ENCODE data around the gene FAM98B. TPM values are rescaled to one million over a fixed set of nuclear protein-coding genes. Genes with fewer than 3 reads are reported as not detected.

Gene FAM98B
- total RNA-seq: 10 to 100 TPM; 25.6 to 28.4 TPM
- polyA plus RNA-seq: 1 to 10 TPM; 1.9 to 3.9 (median 3.2) TPM
- total RNA-seq: 10.5 to 16.7 (median 13.8) reads per million in 6 experiments

- POLR2A ChIA-PET: interaction anchor here (0.6 to 2.2 kb wide), 11 partner anchors 20 to 1328 kb away, joined by 3 to 15 read pairs (median 5); partner anchors contain the start of genes FSIP1 and RASGRP1
- Mint-ChIP-seq H3K27me3 (no peaks in the 10 kb centered on the region), H3K27ac (peak within 1 kb of the TSS; percentile 96 to 99 (median 98)), H3K4me3 (peak within 1 kb of the TSS; percentile 95 to 99 (median 96)), H3K9me3 (no peaks in the 10 kb centered on the region), H3K4me1 (peaks cover 22 to 44% (median 39%) of the 10 kb centered on the region in 4 donors), H3K36me3 (peaks cover 0 to 2% (median 0%) of the 10 kb centered on the region in 3 donors)
- DNase-seq (peak; percentile 65 to 90 (median 82)), ATAC-seq (peak; percentile 87 to 91)
These were observed at the start of gene FAM98B for GRCh38 chr15:38453971-38454695. Gene FAM98B (plus strand): TSS chr15:38454127. CDS start chr15:38454162, 35 bp downstream.

- POLR2A ChIA-PET: no interaction called here
- Mint-ChIP-seq H3K36me3 (no peaks in the 10 kb centered on the region), H3K4me1 (no peaks in the 10 kb centered on the region), H3K27ac (no peak overlapping the region), H3K4me3 (no peak overlapping the region), H3K9me3 (no peaks in the 10 kb centered on the region), H3K27me3 (peaks cover 6 to 14% (median 12%) of the 10 kb centered on the region in 5 donors)
- no peak for DNase-seq
- no peak for ATAC-seq
These were observed 47.5 kb upstream of the FAM98B start for GRCh38 chr15:38406436-38406835.

GRCh38 chr15:38408576-38408975 is 45.4 kb upstream of the FAM98B start:
- DNase-seq: no peak
- H3K27ac Mint-ChIP-seq: peak overlapping the region in 1 of 10 donors; percentile 0
- H3K4me3 Mint-ChIP-seq: no peak overlapping the region

GRCh38 chr15:38411902-38412301 is 42.0 kb upstream of the FAM98B start:
- H3K9me3 Mint-ChIP-seq: peaks cover 0 to 5% (median 0%) of the 10 kb centered on the region in 9 donors
- peak overlapping the region in 1 of 10 donors; percentile 70 for H3K27ac Mint-ChIP-seq

More at GRCh38 chr15:38408576-38408975, 45.4 kb upstream of the FAM98B start:
- H3K27me3 Mint-ChIP-seq: peaks cover 6 to 18% (median 10%) of the 10 kb centered on the region in 5 donors
- no peaks in the 10 kb centered on the region for H3K9me3 Mint-ChIP-seq
- H3K36me3 Mint-ChIP-seq: no peaks in the 10 kb centered on the region
- POLR2A ChIA-PET: no interaction called here
- no peak for ATAC-seq
- H3K4me1 Mint-ChIP-seq: no peaks in the 10 kb centered on the region

GRCh38 chr15:38412466-38412865 is 41.5 kb upstream of the FAM98B start:
- no peak overlapping the region for H3K27ac Mint-ChIP-seq

More at GRCh38 chr15:38411902-38412301, 42.0 kb upstream of the FAM98B start:
- POLR2A ChIA-PET: no interaction called here
- Mint-ChIP-seq H3K36me3 (peaks cover 0 to 4% (median 0%) of the 10 kb centered on the region in 3 donors), H3K4me1 (no peaks in the 10 kb centered on the region), H3K4me3 (no peak overlapping the region), H3K27me3 (peaks cover 15 to 42% (median 26%) of the 10 kb centered on the region in 5 donors)
- ATAC-seq: no peak
- DNase-seq: no peak

GRCh38 chr15:38414357-38414756 is 39.6 kb upstream of the FAM98B start:
- H3K27ac Mint-ChIP-seq: no peak overlapping the region
- peaks cover 17 to 44% (median 32%) of the 10 kb centered on the region in 5 donors for H3K27me3 Mint-ChIP-seq
- ATAC-seq: no peak
- DNase-seq: no peak
- peaks cover 0 to 4% (median 0%) of the 10 kb centered on the region in 3 donors for H3K36me3 Mint-ChIP-seq
- H3K4me1 Mint-ChIP-seq: no peaks in the 10 kb centered on the region
- no peak overlapping the region for H3K4me3 Mint-ChIP-seq
- H3K9me3 Mint-ChIP-seq: peaks cover 0 to 7% (median 0%) of the 10 kb centered on the region in 9 donors
- POLR2A ChIA-PET: no interaction called here

More at GRCh38 chr15:38412466-38412865, 41.5 kb upstream of the FAM98B start:
- ATAC-seq (no peak), DNase-seq (no peak)
- Mint-ChIP-seq H3K27me3 (peaks cover 15 to 48% (median 26%) of the 10 kb centered on the region in 5 donors), H3K9me3 (peaks cover 0 to 5% (median 0%) of the 10 kb centered on the region in 9 donors), H3K4me1 (no peaks in the 10 kb centered on the region), H3K36me3 (peaks cover 0 to 4% (median 0%) of the 10 kb centered on the region in 3 donors), H3K4me3 (no peak overlapping the region)
- POLR2A ChIA-PET: no interaction called here

- Mint-ChIP-seq H3K4me3 (no peak overlapping the region), H3K4me1 (no peaks in the 10 kb centered on the region), H3K27me3 (peaks cover 14 to 54% (median 20%) of the 10 kb centered on the region in 5 donors), H3K27ac (no peak overlapping the region), H3K36me3 (peaks cover 0 to 5% (median 0%) of the 10 kb centered on the region in 3 donors), H3K9me3 (peaks cover 0 to 6% (median 0%) of the 10 kb centered on the region in 9 donors)
- DNase-seq: no peak
- POLR2A ChIA-PET: no interaction called here
- ATAC-seq: no peak
These were observed 32.7 kb upstream of the FAM98B start for GRCh38 chr15:38421069-38421690.

- Mint-ChIP-seq H3K9me3 (peaks cover 0 to 2% (median 0%) of the 10 kb centered on the region in 9 donors), H3K4me1 (no peaks in the 10 kb centered on the region), H3K36me3 (peaks cover 0 to 5% (median 0%) of the 10 kb centered on the region in 3 donors), H3K27ac (no peak overlapping the region), H3K4me3 (peak overlapping the region in 1 of 10 donors; percentile 20), H3K27me3 (peaks cover 7 to 34% (median 12%) of the 10 kb centered on the region in 5 donors)
- no peak for ATAC-seq
- DNase-seq: no peak
- POLR2A ChIA-PET: no interaction called here
These were observed 29.8 kb upstream of the FAM98B start for GRCh38 chr15:38424101-38424552.

GRCh38 chr15:38425269-38425668 is 28.7 kb upstream of the FAM98B start:
- POLR2A ChIA-PET: no interaction called here
- Mint-ChIP-seq H3K27ac (peak overlapping the region in 1 of 10 donors; percentile 35), H3K27me3 (peaks cover 7 to 34% (median 14%) of the 10 kb centered on the region in 5 donors), H3K4me3 (no peak overlapping the region), H3K36me3 (peaks cover 0 to 5% (median 0%) of the 10 kb centered on the region in 3 donors), H3K4me1 (no peaks in the 10 kb centered on the region), H3K9me3 (peaks cover 0 to 2% (median 0%) of the 10 kb centered on the region in 9 donors)
- no peak for ATAC-seq
- no peak for DNase-seq

GRCh38 chr15:38427380-38427779 is 26.5 kb upstream of the FAM98B start:
- POLR2A ChIA-PET: no interaction called here
- no peak for DNase-seq
- peaks cover 6 to 20% (median 12%) of the 10 kb centered on the region in 5 donors for H3K27me3 Mint-ChIP-seq

GRCh38 chr15:38430106-38430760 is 23.7 kb upstream of the FAM98B start:
- H3K4me3 Mint-ChIP-seq: no peak overlapping the region
- peaks cover 0 to 1% (median 0%) of the 10 kb centered on the region in 3 donors for H3K36me3 Mint-ChIP-seq
- H3K27me3 Mint-ChIP-seq: peaks cover 4 to 12% (median 6%) of the 10 kb centered on the region in 5 donors
- H3K27ac Mint-ChIP-seq: peak overlapping the region in 1 of 10 donors; percentile 12
- peaks cover 0 to 2% (median 0%) of the 10 kb centered on the region in 9 donors for H3K9me3 Mint-ChIP-seq
- ATAC-seq (no peak), DNase-seq (no peak)
- POLR2A ChIA-PET: no interaction called here
- H3K4me1 Mint-ChIP-seq: no peaks in the 10 kb centered on the region

More at GRCh38 chr15:38427380-38427779, 26.5 kb upstream of the FAM98B start:
- Mint-ChIP-seq H3K36me3 (peaks cover 0 to 5% (median 0%) of the 10 kb centered on the region in 3 donors), H3K27ac (no peak overlapping the region), H3K9me3 (peaks cover 0 to 2% (median 0%) of the 10 kb centered on the region in 9 donors), H3K4me3 (no peak overlapping the region), H3K4me1 (no peaks in the 10 kb centered on the region)
- ATAC-seq: no peak

- Mint-ChIP-seq H3K27me3 (peaks cover 12 to 31% (median 20%) of the 10 kb centered on the region in 5 donors), H3K36me3 (peaks cover 0 to 6% (median 4%) of the 10 kb centered on the region in 3 donors), H3K9me3 (peaks cover 0 to 11% (median 0%) of the 10 kb centered on the region in 9 donors), H3K4me3 (no peak overlapping the region), H3K4me1 (peaks cover 4 to 8% (median 7%) of the 10 kb centered on the region in 4 donors), H3K27ac (no peak overlapping the region)
- no peak for DNase-seq
- POLR2A ChIA-PET: no interaction called here
- no peak for ATAC-seq
These were observed 16.9 kb upstream of the FAM98B start for GRCh38 chr15:38436993-38437392.

Measured in naive thymus-derived CD8-positive, alpha-beta T cell (primary cell).